GM23338 (cell line): ENCODE measurements around the gene SLC12A7. TPM values are rescaled to one million over a fixed set of nuclear protein-coding genes. Genes with fewer than 3 reads are reported as not detected.

ENCODE experiments used
- ATAC-seq: fragments of 200-7000 bp; cut with Tn5 transposase; 3 replicates; pipeline ENCODE4 v1.9.1; 2020
- DNase-seq: peaks from one replicate; pipeline ENCODE4 v3.0.0-alpha.2; 2015; ENCODE audit warnings: low spot score
- H2AFZ ChIP-seq: fragments of 200-600 bp; sonication (generic); 2 replicates; pipeline ENCODE4 v1.8.0; 2016; ENCODE audit warnings: antibody characterized with exemption, mild to moderate bottlenecking, moderate library complexity
- H3F3A ChIP-seq: fragments of 200-600 bp; sonication (generic); replicated peaks from 2 replicates; pipeline ENCODE4 v1.8.0; 2017; ENCODE audit warnings: antibody characterized with exemption, mixed run types, low read depth
- H3K27ac ChIP-seq: fragments of 200-600 bp; sonication (generic); 2 replicates; pipeline ENCODE4 v1.6.1; 2016; ENCODE audit warnings: low read depth
- H3K27me3 ChIP-seq: fragments of 200-600 bp; sonication (generic); 2 replicates; pipeline ENCODE4 v1.8.0; 2016; ENCODE audit warnings: mild to moderate bottlenecking, mixed run types, moderate library complexity; ENCODE audit not compliant: insufficient read depth
- H3K36me3 ChIP-seq: fragments of 200-600 bp; sonication (generic); 2 replicates; pipeline ENCODE4 v1.8.0; 2016; ENCODE audit warnings: mild to moderate bottlenecking; ENCODE audit not compliant: insufficient read depth
- H3K4me1 ChIP-seq: fragments of 200-600 bp; sonication (generic); 2 replicates; pipeline ENCODE4 v1.8.0; 2016; ENCODE audit warnings: mild to moderate bottlenecking, moderate library complexity; ENCODE audit not compliant: insufficient read depth
- H3K4me2 ChIP-seq: fragments of 200-600 bp; sonication (generic); 2 replicates; pipeline ENCODE4 v1.7.1; 2017; ENCODE audit warnings: mixed run types
- H3K4me3 ChIP-seq: fragments of 200-600 bp; sonication (generic); 2 replicates; pipeline ENCODE4 v1.6.1; 2016; ENCODE audit warnings: mixed run types
- H3K79me2 ChIP-seq: fragments of 200-600 bp; sonication (generic); replicated peaks from 2 replicates; pipeline ENCODE4 v1.8.0; 2017; ENCODE audit warnings: mild to moderate bottlenecking; ENCODE audit not compliant: insufficient read depth
- H3K9me2 ChIP-seq: fragments of 200-600 bp; sonication (generic); 2 replicates; pipeline ENCODE4 v1.8.0; 2017; ENCODE audit not compliant: insufficient read depth
- H4K20me1 ChIP-seq: fragments of 200-600 bp; sonication (generic); replicated peaks from 2 replicates; pipeline ENCODE4 v1.8.0; 2017; ENCODE audit warnings: mild to moderate bottlenecking; ENCODE audit not compliant: insufficient read depth
- H3K27ac Mint-ChIP-seq: 2 replicates; pipeline ENCODE4 v1.8.0; 2020; ENCODE audit warnings: inconsistent platforms, mild to moderate bottlenecking, moderate library complexity, mixed read lengths
- H3K27me3 Mint-ChIP-seq: 3 replicates; pipeline ENCODE4 v1.8.0; 2022; ENCODE audit warnings: low read depth, mild to moderate bottlenecking, moderate library complexity, mixed read lengths, inconsistent platforms; ENCODE audit not compliant: insufficient read depth, poor library complexity
- H3K36me3 Mint-ChIP-seq: 3 replicates; pipeline ENCODE4 v1.8.0; 2021; ENCODE audit warnings: low read depth, mild to moderate bottlenecking, inconsistent platforms, moderate library complexity, mixed read lengths
- H3K4me1 Mint-ChIP-seq: 3 replicates; pipeline ENCODE4 v1.8.0; 2020; ENCODE audit warnings: mild to moderate bottlenecking, inconsistent platforms, mixed read lengths
- H3K4me3 Mint-ChIP-seq: 3 replicates; pipeline ENCODE4 v1.8.0; 2021; ENCODE audit warnings: moderate library complexity, mild to moderate bottlenecking, inconsistent platforms, mixed read lengths
- H3K9me3 Mint-ChIP-seq: 3 replicates; pipeline ENCODE4 v1.8.0; 2020; ENCODE audit warnings: moderate library complexity, mild to moderate bottlenecking, inconsistent platforms, mixed read lengths
- CREB1 ChIP-seq: fragments of 250-450 bp; sonication (Bioruptor Pico); IDR thresholded peaks from 2 replicates; pipeline ENCODE4 v1.5.0; 2020; ENCODE audit warnings: low read depth, mild to moderate bottlenecking, moderate library complexity
- ETS1 ChIP-seq: IDR thresholded peaks from 2 replicates; pipeline ENCODE4 v1.6.1; 2016; ENCODE audit warnings: antibody characterized with exemption
- EZH2 ChIP-seq: fragments of 200-600 bp; sonication (generic); IDR thresholded peaks from one replicate; pipeline ENCODE4 v1.8.0; 2017; ENCODE audit warnings: antibody characterized with exemption, mild to moderate bottlenecking, low read depth; ENCODE audit not compliant: unreplicated experiment
- EZH2phosphoT487 ChIP-seq: fragments of 200-600 bp; sonication (generic); IDR thresholded peaks from one replicate; pipeline ENCODE4 v1.8.1; 2018; ENCODE audit warnings: antibody characterized with exemption; ENCODE audit not compliant: unreplicated experiment
- JUNB ChIP-seq: IDR thresholded peaks from one replicate; pipeline ENCODE4 v1.6.1; 2016; ENCODE audit warnings: antibody characterized with exemption; ENCODE audit not compliant: unreplicated experiment
- NANOG ChIP-seq: IDR thresholded peaks from 2 replicates; pipeline ENCODE4 v1.6.1; 2016; ENCODE audit warnings: antibody characterized with exemption, borderline replicate concordance
- POLR2AphosphoS5 ChIP-seq: IDR thresholded peaks from 2 replicates; pipeline ENCODE4 v1.6.1; 2016; ENCODE audit warnings: antibody characterized with exemption, low read depth
- REST ChIP-seq: IDR thresholded peaks from one replicate; pipeline ENCODE4 v1.6.1; 2018; ENCODE audit warnings: antibody characterized with exemption; ENCODE audit not compliant: unreplicated experiment
- STAT1 ChIP-seq: IDR thresholded peaks from one replicate; pipeline ENCODE4 v1.6.1; 2016; ENCODE audit warnings: antibody characterized with exemption; ENCODE audit not compliant: unreplicated experiment
- ZNF114 ChIP-seq: fragments of 250-450 bp; sonication (Bioruptor Pico); IDR thresholded peaks from 2 replicates; pipeline ENCODE4 v1.5.0; 2020; ENCODE audit warnings: mild to moderate bottlenecking, moderate library complexity
- ZNF331 ChIP-seq: fragments of 250-450 bp; sonication (Bioruptor Pico); IDR thresholded peaks from 2 replicates; pipeline ENCODE4 v1.5.0; 2020; ENCODE audit warnings: low read depth, mild to moderate bottlenecking, moderate library complexity
- polyA plus RNA-seq: library from polyadenylated mRNA; unstranded; fragments of >200 nt; fragmentation: Nextera tagmentation; extraction: Ambion mirVana; gene quantifications from 2 replicates; pipeline ENCODE4 v1.2.1, GENCODE V29; 2016
- total RNA-seq: library from RNA; depleted of rRNA; stranded (reverse); fragments of >200 nt; shearing (Covaris generic); gene quantifications from 2 replicates; pipeline ENCODE4 v1.2.3, GENCODE V29; 2014
- TF ChIP-seq, protein P1 (sequence below): fragments of 250-450 bp; sonication (Bioruptor Pico); IDR thresholded peaks from 2 replicates; pipeline ENCODE4 v1.5.0; 2020; ENCODE audit warnings: mild to moderate bottlenecking, moderate library complexity
- TF ChIP-seq, protein P2 (sequence below), 2 experiments: fragments of 200-600 bp in 1 of 2; sonication (generic) in 1 of 2; conservative IDR thresholded peaks; 2 replicates each; pipeline versions ENCODE4 v1.5.1 to v1.6.1; 2016 to 2017; ENCODE audit warnings: antibody characterized with exemption in 2 of 2, low read depth in 2 of 2, mild to moderate bottlenecking in 2 of 2, moderate library complexity in 1 of 2

Gene SLC12A7
- total and polyA plus RNA-seq, 2 experiments from 2014 or later = 7.4 to 32.2 TPM

DNA sequence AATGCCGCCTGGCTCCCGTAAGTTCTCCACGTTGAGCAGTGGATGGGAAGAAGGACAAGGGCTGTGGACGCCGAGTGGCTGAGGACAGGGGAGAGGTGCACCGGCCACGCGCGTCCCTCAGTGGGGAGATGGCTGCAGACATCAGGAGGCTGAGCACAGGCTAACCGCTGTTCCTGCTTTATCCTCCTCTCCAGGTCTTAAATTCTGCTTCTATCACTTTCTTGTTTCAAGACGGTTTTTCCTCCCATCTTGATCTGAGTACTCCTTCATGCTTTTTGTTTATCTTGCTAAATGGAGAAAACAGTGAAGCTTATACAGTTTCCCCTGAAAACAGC lies 47.4 kb upstream of the SLC12A7 start:
- Histone ChIP-seq H3K79me2 (no peaks in the 10 kb centered on the region), H3K4me1 (no peaks in the 10 kb centered on the region), H3K27me3 (peaks cover 22% of the 10 kb centered on the region), H2AFZ (no peak overlapping the region), H3K9me2 (no peaks in the 10 kb centered on the region), H3K4me3 (no peak overlapping the region), H3K27ac (no peak overlapping the region), H3F3A (no peaks in the 10 kb centered on the region), H4K20me1 (no peaks in the 10 kb centered on the region), H3K36me3 (no peaks in the 10 kb centered on the region), H3K4me2 (no peak overlapping the region)
- Mint-ChIP-seq H3K4me1 (no peaks in the 10 kb centered on the region), H3K36me3 (peaks cover 8% of the 10 kb centered on the region; the same call in 1 of the 3 replicates), H3K4me3 (no peak overlapping the region), H3K27ac (peak overlapping the region; percentile 24; the same call in 1 of the 2 replicates), H3K27me3 (peaks cover 32% of the 10 kb centered on the region), H3K9me3 (peaks cover 9% of the 10 kb centered on the region)
- TF ChIP-seq ETS1 = no peak
- TF ChIP-seq EZH2 = no peak
- no peak for TF ChIP-seq STAT1
- no peak for TF ChIP-seq POLR2AphosphoS5
- TF ChIP-seq, protein P1, sequence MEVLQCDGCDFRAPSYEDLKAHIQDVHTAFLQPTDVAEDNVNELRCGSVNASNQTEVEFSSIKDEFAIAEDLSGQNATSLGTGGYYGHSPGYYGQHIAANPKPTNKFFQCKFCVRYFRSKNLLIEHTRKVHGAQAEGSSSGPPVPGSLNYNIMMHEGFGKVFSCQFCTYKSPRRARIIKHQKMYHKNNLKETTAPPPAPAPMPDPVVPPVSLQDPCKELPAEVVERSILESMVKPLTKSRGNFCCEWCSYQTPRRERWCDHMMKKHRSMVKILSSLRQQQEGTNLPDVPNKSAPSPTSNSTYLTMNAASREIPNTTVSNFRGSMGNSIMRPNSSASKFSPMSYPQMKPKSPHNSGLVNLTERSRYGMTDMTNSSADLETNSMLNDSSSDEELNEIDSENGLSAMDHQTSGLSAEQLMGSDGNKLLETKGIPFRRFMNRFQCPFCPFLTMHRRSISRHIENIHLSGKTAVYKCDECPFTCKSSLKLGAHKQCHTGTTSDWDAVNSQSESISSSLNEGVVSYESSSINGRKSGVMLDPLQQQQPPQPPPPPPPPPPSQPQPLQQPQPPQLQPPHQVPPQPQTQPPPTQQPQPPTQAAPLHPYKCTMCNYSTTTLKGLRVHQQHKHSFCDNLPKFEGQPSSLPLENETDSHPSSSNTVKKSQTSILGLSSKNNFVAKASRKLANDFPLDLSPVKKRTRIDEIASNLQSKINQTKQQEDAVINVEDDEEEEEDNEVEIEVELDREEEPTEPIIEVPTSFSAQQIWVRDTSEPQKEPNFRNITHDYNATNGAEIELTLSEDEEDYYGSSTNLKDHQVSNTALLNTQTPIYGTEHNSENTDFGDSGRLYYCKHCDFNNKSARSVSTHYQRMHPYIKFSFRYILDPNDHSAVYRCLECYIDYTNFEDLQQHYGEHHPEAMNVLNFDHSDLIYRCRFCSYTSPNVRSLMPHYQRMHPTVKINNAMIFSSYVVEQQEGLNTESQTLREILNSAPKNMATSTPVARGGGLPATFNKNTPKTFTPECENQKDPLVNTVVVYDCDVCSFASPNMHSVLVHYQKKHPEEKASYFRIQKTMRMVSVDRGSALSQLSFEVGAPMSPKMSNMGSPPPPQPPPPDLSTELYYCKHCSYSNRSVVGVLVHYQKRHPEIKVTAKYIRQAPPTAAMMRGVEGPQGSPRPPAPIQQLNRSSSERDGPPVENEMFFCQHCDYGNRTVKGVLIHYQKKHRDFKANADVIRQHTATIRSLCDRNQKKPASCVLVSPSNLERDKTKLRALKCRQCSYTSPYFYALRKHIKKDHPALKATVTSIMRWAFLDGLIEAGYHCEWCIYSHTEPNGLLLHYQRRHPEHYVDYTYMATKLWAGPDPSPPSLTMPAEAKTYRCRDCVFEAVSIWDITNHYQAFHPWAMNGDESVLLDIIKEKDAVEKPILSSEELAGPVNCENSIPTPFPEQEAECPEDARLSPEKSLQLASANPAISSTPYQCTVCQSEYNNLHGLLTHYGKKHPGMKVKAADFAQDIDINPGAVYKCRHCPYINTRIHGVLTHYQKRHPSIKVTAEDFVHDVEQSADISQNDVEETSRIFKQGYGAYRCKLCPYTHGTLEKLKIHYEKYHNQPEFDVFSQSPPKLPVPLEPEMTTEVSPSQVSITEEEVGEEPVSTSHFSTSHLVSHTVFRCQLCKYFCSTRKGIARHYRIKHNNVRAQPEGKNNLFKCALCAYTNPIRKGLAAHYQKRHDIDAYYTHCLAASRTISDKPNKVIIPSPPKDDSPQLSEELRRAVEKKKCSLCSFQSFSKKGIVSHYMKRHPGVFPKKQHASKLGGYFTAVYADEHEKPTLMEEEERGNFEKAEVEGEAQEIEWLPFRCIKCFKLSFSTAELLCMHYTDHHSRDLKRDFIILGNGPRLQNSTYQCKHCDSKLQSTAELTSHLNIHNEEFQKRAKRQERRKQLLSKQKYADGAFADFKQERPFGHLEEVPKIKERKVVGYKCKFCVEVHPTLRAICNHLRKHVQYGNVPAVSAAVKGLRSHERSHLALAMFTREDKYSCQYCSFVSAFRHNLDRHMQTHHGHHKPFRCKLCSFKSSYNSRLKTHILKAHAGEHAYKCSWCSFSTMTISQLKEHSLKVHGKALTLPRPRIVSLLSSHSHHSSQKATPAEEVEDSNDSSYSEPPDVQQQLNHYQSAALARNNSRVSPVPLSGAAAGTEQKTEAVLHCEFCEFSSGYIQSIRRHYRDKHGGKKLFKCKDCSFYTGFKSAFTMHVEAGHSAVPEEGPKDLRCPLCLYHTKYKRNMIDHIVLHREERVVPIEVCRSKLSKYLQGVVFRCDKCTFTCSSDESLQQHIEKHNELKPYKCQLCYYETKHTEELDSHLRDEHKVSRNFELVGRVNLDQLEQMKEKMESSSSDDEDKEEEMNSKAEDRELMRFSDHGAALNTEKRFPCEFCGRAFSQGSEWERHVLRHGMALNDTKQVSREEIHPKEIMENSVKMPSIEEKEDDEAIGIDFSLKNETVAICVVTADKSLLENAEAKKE (CRISPR knock-in tag) = no peak
- no peak for TF ChIP-seq REST
- TF ChIP-seq, protein P2, sequence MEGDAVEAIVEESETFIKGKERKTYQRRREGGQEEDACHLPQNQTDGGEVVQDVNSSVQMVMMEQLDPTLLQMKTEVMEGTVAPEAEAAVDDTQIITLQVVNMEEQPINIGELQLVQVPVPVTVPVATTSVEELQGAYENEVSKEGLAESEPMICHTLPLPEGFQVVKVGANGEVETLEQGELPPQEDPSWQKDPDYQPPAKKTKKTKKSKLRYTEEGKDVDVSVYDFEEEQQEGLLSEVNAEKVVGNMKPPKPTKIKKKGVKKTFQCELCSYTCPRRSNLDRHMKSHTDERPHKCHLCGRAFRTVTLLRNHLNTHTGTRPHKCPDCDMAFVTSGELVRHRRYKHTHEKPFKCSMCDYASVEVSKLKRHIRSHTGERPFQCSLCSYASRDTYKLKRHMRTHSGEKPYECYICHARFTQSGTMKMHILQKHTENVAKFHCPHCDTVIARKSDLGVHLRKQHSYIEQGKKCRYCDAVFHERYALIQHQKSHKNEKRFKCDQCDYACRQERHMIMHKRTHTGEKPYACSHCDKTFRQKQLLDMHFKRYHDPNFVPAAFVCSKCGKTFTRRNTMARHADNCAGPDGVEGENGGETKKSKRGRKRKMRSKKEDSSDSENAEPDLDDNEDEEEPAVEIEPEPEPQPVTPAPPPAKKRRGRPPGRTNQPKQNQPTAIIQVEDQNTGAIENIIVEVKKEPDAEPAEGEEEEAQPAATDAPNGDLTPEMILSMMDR (conservative IDR thresholded peaks at IDR 0.05; ENCODE audit: low read depth in 2 of 2) = no peak
- no peak for TF ChIP-seq ZNF114
- TF ChIP-seq CREB1 (CRISPR knock-in tag) = no peak
- TF ChIP-seq JUNB = no peak
- TF ChIP-seq ZNF331 (CRISPR knock-in tag) = no peak
- no peak for TF ChIP-seq EZH2phosphoT487
- TF ChIP-seq NANOG = no peak
- ATAC-seq (no peak), DNase-seq (no peak)
